ENCODE data around the gene SPATA16.

The SPATA16 gene

GRCh38 chr3:173064631-173065030 is 76.4 kb downstream of the SPATA16 start:
- Histone ChIP-seq H3K27ac (ENCODE audit: low read length) (no peak overlapping the region), H3K4me3 (ENCODE audit: low read length in 2 of 2) (no peak overlapping the region), H3K36me3 (ENCODE audit: control insufficient read depth in 2 of 2, insufficient read depth in 2 of 2, low read length in 2 of 2) (no peaks in the 10 kb centered on the region), H3K9ac (ENCODE audit: low read length in 2 of 2) (no peak overlapping the region), H3K27me3 (ENCODE audit: control insufficient read depth in 1 of 2, insufficient read depth in 2 of 2, low read length in 2 of 2) (no peaks in the 10 kb centered on the region), H3K9me3 (ENCODE audit: control insufficient read depth in 2 of 2, low read length in 2 of 2) (no peaks in the 10 kb centered on the region), H3K4me1 (ENCODE audit: control insufficient read depth, insufficient read depth, low read length) (no peaks in the 10 kb centered on the region)

GRCh38 chr3:173058229-173058628 is 82.8 kb downstream of the SPATA16 start:
- H3K27ac ChIP-seq (ENCODE audit: low read length): no peak overlapping the region

DNA sequence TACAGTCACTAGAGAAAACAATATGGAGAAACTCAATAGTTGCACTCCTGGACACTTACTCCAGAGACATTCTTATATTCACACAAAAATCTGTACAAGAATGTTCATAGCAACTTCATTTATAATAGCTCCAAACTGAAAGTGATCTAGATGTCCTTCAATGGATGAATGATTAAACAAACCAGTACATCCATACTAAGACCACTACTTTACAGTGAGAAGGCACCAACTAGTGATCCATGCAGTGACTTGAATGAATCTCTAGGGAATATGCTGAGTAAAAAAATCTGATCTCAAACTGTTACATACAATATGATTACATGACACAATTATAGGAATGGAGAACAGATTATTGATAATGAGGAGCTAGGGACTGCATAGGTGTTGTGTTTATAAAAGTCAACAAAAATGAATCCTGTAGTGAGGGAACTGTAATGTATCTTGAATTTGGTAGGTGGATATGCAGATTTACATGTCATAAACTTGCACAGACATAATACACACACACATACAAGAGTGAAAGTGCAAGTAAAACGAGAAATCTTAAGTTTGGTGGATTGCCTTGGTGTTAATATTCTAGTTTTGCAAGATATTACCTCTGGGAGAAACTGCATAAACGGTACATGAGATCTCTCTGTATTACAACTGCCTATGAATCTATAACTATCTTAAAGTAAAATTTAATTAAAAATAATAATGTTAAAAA is 85.7 kb downstream of the SPATA16 start:
- Histone ChIP-seq H3K4me1 (ENCODE audit: control insufficient read depth, insufficient read depth, low read length) (no peaks in the 10 kb centered on the region), H3K9ac (ENCODE audit: low read length in 2 of 2) (no peak overlapping the region), H3K27me3 (ENCODE audit: control insufficient read depth in 1 of 2, insufficient read depth in 2 of 2, low read length in 2 of 2) (no peaks in the 10 kb centered on the region), H3K4me3 (ENCODE audit: low read length in 2 of 2) (no peak overlapping the region), H3K9me3 (ENCODE audit: control insufficient read depth in 2 of 2, low read length in 2 of 2) (no peaks in the 10 kb centered on the region), H3K36me3 (ENCODE audit: control insufficient read depth in 2 of 2, insufficient read depth in 2 of 2, low read length in 2 of 2) (no peaks in the 10 kb centered on the region), H3K27ac (ENCODE audit: low read length) (no peak overlapping the region)

More at GRCh38 chr3:173058229-173058628, 82.8 kb downstream of the SPATA16 start:
- Histone ChIP-seq H3K9me3 (ENCODE audit: control insufficient read depth in 2 of 2, low read length in 2 of 2) (no peaks in the 10 kb centered on the region), H3K27me3 (ENCODE audit: control insufficient read depth in 1 of 2, insufficient read depth in 2 of 2, low read length in 2 of 2) (no peaks in the 10 kb centered on the region), H3K4me1 (ENCODE audit: control insufficient read depth, insufficient read depth, low read length) (no peaks in the 10 kb centered on the region), H3K9ac (ENCODE audit: low read length in 2 of 2) (no peak overlapping the region), H3K36me3 (ENCODE audit: control insufficient read depth in 2 of 2, insufficient read depth in 2 of 2, low read length in 2 of 2) (no peaks in the 10 kb centered on the region), H3K4me3 (ENCODE audit: low read length in 2 of 2) (no peak overlapping the region)

DNA sequence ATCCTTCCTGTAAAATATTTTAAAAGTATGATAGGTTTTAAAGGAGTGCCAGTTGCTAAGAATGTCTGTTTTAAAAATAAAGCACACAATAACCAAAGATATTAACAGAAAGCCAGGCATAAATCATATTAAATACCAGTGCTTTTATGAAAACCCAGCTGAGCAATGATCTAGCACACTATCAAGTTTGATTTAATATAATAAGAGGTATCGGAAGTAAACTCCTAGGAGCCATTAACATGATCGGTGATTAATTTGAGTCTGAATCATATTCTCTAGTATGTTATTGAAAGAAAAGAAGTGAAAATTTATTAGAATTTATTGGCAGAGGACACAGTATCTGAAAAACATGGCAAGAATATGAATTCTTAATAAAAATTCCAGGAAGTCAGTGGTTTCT is 91.7 kb downstream of the SPATA16 start:
- Histone ChIP-seq H3K36me3 (ENCODE audit: control insufficient read depth in 2 of 2, insufficient read depth in 2 of 2, low read length in 2 of 2) (no peaks in the 10 kb centered on the region), H3K4me1 (ENCODE audit: control insufficient read depth, insufficient read depth, low read length) (no peaks in the 10 kb centered on the region), H3K4me3 (ENCODE audit: low read length in 2 of 2) (no peak overlapping the region), H3K9me3 (ENCODE audit: control insufficient read depth in 2 of 2, low read length in 2 of 2) (no peaks in the 10 kb centered on the region), H3K27ac (ENCODE audit: low read length) (no peak overlapping the region), H3K9ac (ENCODE audit: low read length in 2 of 2) (no peak overlapping the region), H3K27me3 (ENCODE audit: control insufficient read depth in 1 of 2, insufficient read depth in 2 of 2, low read length in 2 of 2) (no peaks in the 10 kb centered on the region)

DNA sequence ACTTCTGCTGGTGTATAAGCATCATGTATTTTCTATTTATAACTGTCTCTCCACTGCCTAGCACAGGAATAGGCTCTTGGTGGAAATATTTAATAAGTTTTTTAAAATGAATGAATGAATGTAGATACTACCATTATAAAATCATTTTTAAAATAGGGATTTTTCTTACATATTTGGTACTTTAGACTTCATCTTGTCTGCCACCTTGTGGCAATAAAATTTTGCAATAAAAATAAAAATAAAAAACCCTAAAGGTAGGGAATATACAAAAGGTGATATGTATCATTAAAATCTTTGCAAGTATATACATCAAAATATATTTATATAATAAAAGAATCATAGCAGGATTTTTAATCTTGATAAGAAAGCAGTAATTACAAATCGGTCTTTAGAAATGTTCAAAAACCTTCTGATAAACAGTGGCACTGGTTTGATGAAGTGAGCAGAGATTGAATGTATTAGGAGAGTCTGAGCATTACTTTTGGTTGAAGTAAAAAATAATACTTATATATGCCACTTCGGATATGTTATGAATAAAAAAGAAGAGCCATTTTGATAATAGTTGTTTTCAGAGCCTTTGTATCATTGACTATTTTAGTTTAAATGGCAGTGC is 95.2 kb downstream of the SPATA16 start:
- no peaks in the 10 kb centered on the region for H3K4me1 ChIP-seq (ENCODE audit: control insufficient read depth, insufficient read depth, low read length)
- no peak overlapping the region for H3K9ac ChIP-seq (ENCODE audit: low read length in 2 of 2)
- H3K27me3 ChIP-seq (ENCODE audit: control insufficient read depth in 1 of 2, insufficient read depth in 2 of 2, low read length in 2 of 2): no peaks in the 10 kb centered on the region
- no peaks in the 10 kb centered on the region for H3K36me3 ChIP-seq (ENCODE audit: control insufficient read depth in 2 of 2, insufficient read depth in 2 of 2, low read length in 2 of 2)
- no peaks in the 10 kb centered on the region for H3K9me3 ChIP-seq (ENCODE audit: control insufficient read depth in 2 of 2, low read length in 2 of 2)
- H3K4me3 ChIP-seq (ENCODE audit: low read length in 2 of 2): no peak overlapping the region
- H3K27ac ChIP-seq (ENCODE audit: low read length): no peak overlapping the region

- Histone ChIP-seq H3K27me3 (ENCODE audit: control insufficient read depth in 1 of 2, insufficient read depth in 2 of 2, low read length in 2 of 2) (no peaks in the 10 kb centered on the region), H3K9me3 (ENCODE audit: control insufficient read depth in 2 of 2, low read length in 2 of 2) (no peaks in the 10 kb centered on the region), H3K27ac (ENCODE audit: low read length) (no peak overlapping the region), H3K36me3 (ENCODE audit: control insufficient read depth in 2 of 2, insufficient read depth in 2 of 2, low read length in 2 of 2) (no peaks in the 10 kb centered on the region), H3K4me1 (ENCODE audit: control insufficient read depth, insufficient read depth, low read length) (no peaks in the 10 kb centered on the region), H3K4me3 (ENCODE audit: low read length in 2 of 2) (no peak overlapping the region), H3K9ac (ENCODE audit: low read length in 2 of 2) (no peak overlapping the region)
These were observed 96.0 kb downstream of the SPATA16 start for GRCh38 chr3:173044998-173045397.

GRCh38 chr3:173043757-173044156 is 97.3 kb downstream of the SPATA16 start:
- Histone ChIP-seq H3K4me1 (ENCODE audit: control insufficient read depth, insufficient read depth, low read length) (no peaks in the 10 kb centered on the region), H3K27me3 (ENCODE audit: control insufficient read depth in 1 of 2, insufficient read depth in 2 of 2, low read length in 2 of 2) (no peaks in the 10 kb centered on the region), H3K36me3 (ENCODE audit: control insufficient read depth in 2 of 2, insufficient read depth in 2 of 2, low read length in 2 of 2) (no peaks in the 10 kb centered on the region), H3K4me3 (ENCODE audit: low read length in 2 of 2) (no peak overlapping the region), H3K9ac (ENCODE audit: low read length in 2 of 2) (no peak overlapping the region), H3K9me3 (ENCODE audit: control insufficient read depth in 2 of 2, low read length in 2 of 2) (no peaks in the 10 kb centered on the region), H3K27ac (ENCODE audit: low read length) (no peak overlapping the region)

DNA sequence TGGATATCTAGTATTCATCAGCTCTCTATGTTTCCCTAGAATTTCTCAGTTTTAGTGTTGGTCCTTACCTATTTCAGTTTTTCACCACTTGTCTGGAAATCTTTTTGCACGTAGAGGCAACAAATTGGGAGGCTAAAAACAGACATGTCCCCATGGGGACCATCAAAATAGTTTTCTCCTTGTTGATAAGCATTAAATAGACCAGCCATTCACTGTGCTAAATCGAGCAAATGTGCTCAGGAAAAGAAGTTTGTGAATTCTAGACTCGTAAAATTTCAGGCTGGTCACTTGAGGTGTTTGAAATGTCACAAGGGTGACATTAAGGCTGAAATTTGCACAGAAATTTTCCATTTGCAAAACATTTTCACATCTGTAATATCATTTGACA is 102.6 kb downstream of the SPATA16 start:
- no peak overlapping the region for H3K4me3 ChIP-seq (ENCODE audit: low read length in 2 of 2)
- H3K4me1 ChIP-seq (ENCODE audit: control insufficient read depth, insufficient read depth, low read length): no peaks in the 10 kb centered on the region
- no peaks in the 10 kb centered on the region for H3K9me3 ChIP-seq (ENCODE audit: control insufficient read depth in 2 of 2, low read length in 2 of 2)
- no peak overlapping the region for H3K27ac ChIP-seq (ENCODE audit: low read length)
- no peaks in the 10 kb centered on the region for H3K27me3 ChIP-seq (ENCODE audit: control insufficient read depth in 1 of 2, insufficient read depth in 2 of 2, low read length in 2 of 2)
- H3K36me3 ChIP-seq (ENCODE audit: control insufficient read depth in 2 of 2, insufficient read depth in 2 of 2, low read length in 2 of 2): no peaks in the 10 kb centered on the region
- H3K9ac ChIP-seq (ENCODE audit: low read length in 2 of 2): no peak overlapping the region

GRCh38 chr3:173037840-173038483 is 103.1 kb downstream of the SPATA16 start:
- H3K36me3 ChIP-seq (ENCODE audit: control insufficient read depth in 2 of 2, insufficient read depth in 2 of 2, low read length in 2 of 2): no peaks in the 10 kb centered on the region

DNA sequence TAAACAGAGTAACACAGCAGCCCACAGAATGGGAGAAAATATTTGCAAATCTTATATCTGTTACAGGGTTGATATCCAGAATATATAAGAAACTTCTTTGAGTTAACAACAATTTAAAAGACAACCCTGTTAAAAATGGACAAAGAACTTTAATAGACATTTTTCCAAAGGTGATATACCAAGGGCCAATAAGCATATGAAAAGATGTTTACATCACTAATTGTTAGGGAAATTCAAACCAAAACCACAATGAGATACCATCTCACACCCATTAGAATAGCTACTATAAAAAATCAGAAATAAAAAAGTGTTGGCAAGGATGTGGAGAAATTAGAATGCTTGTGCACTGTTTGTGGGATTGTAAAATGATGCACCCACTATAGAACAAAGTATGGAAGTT is 110.8 kb downstream of the SPATA16 start:
- no peaks in the 10 kb centered on the region for H3K4me1 ChIP-seq (ENCODE audit: control insufficient read depth, insufficient read depth, low read length)
- no peak overlapping the region for H3K9ac ChIP-seq (ENCODE audit: low read length in 2 of 2)
- H3K27me3 ChIP-seq (ENCODE audit: control insufficient read depth in 1 of 2, insufficient read depth in 2 of 2, low read length in 2 of 2): no peaks in the 10 kb centered on the region
- no peaks in the 10 kb centered on the region for H3K36me3 ChIP-seq (ENCODE audit: control insufficient read depth in 2 of 2, insufficient read depth in 2 of 2, low read length in 2 of 2)
- no peaks in the 10 kb centered on the region for H3K9me3 ChIP-seq (ENCODE audit: control insufficient read depth in 2 of 2, low read length in 2 of 2)
- H3K27ac ChIP-seq (ENCODE audit: low read length): no peak overlapping the region
- H3K4me3 ChIP-seq (ENCODE audit: low read length in 2 of 2): no peak overlapping the region

More at GRCh38 chr3:173037840-173038483, 103.1 kb downstream of the SPATA16 start:
- Histone ChIP-seq H3K9me3 (ENCODE audit: control insufficient read depth in 2 of 2, low read length in 2 of 2) (no peaks in the 10 kb centered on the region), H3K4me3 (ENCODE audit: low read length in 2 of 2) (no peak overlapping the region), H3K4me1 (ENCODE audit: control insufficient read depth, insufficient read depth, low read length) (no peaks in the 10 kb centered on the region), H3K9ac (ENCODE audit: low read length in 2 of 2) (no peak overlapping the region), H3K27ac (ENCODE audit: low read length) (no peak overlapping the region), H3K27me3 (ENCODE audit: control insufficient read depth in 1 of 2, insufficient read depth in 2 of 2, low read length in 2 of 2) (no peaks in the 10 kb centered on the region)

DNA sequence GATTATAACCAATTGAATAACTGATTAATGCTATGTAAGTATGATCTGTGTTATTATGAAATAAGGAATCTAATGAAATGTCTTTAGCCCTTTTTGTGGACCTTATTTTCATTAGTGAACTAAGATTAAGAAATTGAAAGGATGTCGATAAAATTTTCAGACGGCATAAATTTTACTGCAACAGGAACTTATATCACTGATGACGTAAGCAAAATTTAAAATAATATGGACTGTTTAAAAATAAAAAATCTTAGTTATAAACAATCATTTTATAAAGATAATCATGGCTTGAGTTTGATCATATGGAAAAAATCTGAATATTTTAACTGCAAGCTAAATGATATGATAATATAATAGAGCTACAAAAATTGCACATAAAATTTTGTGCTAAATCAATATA is 112.7 kb downstream of the SPATA16 start:
- no peaks in the 10 kb centered on the region for H3K9me3 ChIP-seq (ENCODE audit: control insufficient read depth in 2 of 2, low read length in 2 of 2)
- no peaks in the 10 kb centered on the region for H3K4me1 ChIP-seq (ENCODE audit: control insufficient read depth, insufficient read depth, low read length)
- H3K27ac ChIP-seq (ENCODE audit: low read length): no peak overlapping the region
- H3K9ac ChIP-seq (ENCODE audit: low read length in 2 of 2): no peak overlapping the region
- no peak overlapping the region for H3K4me3 ChIP-seq (ENCODE audit: low read length in 2 of 2)
- no peaks in the 10 kb centered on the region for H3K27me3 ChIP-seq (ENCODE audit: control insufficient read depth in 1 of 2, insufficient read depth in 2 of 2, low read length in 2 of 2)
- no peaks in the 10 kb centered on the region for H3K36me3 ChIP-seq (ENCODE audit: control insufficient read depth in 2 of 2, insufficient read depth in 2 of 2, low read length in 2 of 2)
